HG03460 (cell line): ENCODE measurements around the gene TSPEAR.
"Not testable (repeated sequence)": the region's sequence is repeated elsewhere in the genome, so short reads cannot be mapped to it uniquely, and the experiment has no call there.

Experiments used
- ATAC-seq: cut with Tn5 transposase; IDR thresholded peaks from one replicate; pipeline ENCODE4 v1.9.1; 2021; ENCODE audit not compliant: unreplicated experiment

TSPEAR gene

DNA sequence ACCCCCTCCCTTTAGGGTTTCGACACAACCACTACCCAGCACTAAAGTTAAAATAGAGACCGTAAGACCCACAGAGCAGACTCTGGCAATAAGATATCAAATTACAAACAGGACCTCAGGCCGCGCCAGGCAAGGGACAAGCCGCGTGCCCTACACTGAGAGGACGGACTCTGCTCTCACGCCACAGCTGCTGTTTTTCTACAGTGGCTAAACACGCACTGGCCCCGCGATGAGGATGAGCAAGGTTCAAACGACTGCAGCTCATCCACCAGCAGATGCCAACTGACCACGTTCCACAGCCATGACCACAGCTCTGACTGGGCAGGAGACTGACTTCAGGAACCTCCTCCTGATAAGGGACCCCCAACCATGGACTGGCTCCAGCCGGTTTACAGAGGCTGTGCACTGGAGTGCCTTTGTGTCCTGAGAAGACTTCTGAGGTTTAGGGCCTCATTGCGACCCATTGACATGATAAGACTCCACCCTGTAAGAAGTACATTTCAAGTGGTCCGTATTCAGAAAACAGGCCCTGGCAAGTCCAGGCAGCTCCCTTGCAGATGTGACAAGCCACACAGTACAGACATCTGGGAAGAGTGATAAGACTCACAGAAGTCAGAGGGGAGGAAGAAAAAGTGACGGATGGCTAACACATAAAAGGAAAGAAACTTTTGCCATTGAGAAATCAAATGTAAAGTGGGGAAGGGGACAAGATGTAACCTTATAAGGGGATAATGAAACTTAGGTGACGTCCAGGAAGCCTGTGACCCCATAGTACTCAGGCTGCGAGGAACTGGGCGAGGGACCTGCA lies 117.6 kb downstream of the TSPEAR start:
- ATAC-seq: no peak

DNA sequence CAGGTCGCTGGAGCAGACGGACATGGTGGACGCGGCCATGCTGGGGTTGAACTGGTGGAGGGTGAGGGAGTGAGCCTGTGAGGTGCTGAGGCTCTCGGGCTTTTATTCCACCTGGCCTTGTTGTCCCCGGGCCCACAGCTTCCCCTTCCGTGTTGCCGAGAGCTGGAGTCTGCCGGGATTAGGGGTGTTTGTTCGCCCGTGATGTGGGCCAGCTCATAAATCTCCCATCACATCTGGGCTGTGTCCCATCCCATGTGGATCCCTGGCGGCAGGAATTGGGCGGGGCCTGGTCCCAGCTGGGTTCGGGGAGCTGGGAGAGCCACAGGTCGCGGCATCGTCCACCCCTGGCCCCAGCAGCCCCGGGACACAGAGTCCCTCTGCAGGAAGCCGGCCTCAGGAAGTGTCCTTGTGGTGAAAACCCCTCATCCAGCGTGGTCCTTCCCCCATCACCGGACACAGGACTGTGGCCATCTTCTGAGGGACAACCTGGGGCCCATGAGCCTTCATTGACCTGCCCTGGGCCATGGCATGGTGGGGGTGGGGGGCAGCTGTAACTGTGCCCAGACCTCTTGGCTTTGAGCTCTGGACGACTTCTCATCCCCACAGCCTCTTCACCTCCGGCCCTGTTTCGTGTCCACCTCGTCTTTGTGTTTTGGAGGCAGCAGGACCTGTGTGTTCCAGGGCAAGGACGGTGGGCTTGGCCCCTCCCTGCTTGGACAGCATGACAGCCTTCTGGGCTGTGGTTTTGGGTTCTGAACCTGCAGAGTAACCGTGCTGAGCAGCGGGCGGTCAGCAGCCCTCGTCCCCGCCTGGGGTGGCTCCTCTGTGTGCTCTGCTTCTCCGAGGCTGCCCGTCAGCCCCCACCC lies 118.7 kb downstream of the TSPEAR start, which contains the start of gene KRTAP10-6:
Gene KRTAP10-6, minus strand, starts transcription at position 60 of the 866 bp plus-strand sequence. Its CDS starts 21 bp downstream, at position 39.
- no peak for ATAC-seq

DNA sequence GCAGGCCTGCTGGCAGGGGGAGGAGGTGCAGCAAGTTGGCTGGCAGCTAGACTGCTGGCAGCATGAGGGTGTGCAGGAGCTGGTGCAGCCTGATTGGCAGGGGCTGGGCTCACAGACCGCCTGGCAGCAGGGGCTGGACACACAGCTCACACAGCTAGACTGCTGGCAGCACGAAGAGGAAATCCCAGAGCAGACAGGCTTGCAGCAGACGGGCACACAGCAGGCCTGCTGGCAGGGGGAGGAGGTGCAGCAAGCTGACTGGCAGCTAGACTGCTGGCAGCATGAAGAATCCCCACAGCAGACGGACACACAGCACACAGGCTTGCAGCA lies 119.6 kb downstream of the TSPEAR start:
- ATAC-seq: not testable (repeated sequence)

GRCh38 chr21:44590897-44591800 lies 120.2 kb downstream of the TSPEAR start:
- not testable (repeated sequence) for ATAC-seq

GRCh38 chr21:44590311-44590721 lies 121.1 kb downstream of the TSPEAR start:
- ATAC-seq: no peak

GRCh38 chr21:44589586-44590305 lies 121.6 kb downstream of the TSPEAR start:
- no peak for ATAC-seq

- no peak for ATAC-seq
Observed at GRCh38 chr21:44589094-44589493, 122.3 kb downstream of the TSPEAR start.

DNA sequence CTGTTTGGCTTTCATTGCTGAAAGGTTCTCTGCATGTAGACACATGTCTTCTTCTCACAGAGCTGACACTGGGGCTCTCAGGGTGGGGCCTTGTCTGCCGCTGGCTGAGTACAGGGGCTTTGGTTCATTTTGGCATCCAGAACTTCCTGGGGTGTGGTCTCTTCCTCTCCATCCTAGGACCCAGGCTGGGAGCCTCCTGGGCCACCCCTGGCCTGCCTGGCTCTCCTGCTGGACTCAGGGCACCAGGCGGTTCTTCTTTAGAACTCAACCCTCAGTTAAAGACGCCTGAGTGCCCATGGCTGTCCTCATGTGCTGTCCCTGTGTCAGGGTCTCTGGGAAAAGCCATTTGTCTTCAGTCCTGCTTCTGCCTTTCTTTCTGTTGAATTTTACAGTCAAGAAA lies 125.5 kb downstream of the TSPEAR start:
- no peak for ATAC-seq

DNA sequence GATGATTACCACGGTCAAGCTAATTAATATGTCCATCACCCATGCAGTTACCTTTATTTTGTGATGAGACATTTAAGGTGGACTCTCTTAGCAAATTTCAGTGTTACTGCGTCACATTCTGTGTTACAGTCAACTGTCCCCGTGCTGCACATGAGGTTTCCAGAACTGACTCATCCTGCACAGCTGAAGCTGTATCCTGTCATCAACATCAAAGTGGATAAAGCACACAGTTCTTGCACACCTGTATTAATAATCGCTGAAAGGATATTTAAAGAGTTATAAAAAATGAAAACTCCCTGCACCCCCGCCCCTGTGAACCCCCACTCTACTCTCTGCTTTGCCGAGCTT lies 127.6 kb downstream of the TSPEAR start:
- no peak for ATAC-seq

GRCh38 chr21:44583089-44583799 lies 128.1 kb downstream of the TSPEAR start:
- no peak for ATAC-seq

GRCh38 chr21:44582055-44582454 lies 129.3 kb downstream of the TSPEAR start:
- ATAC-seq: no peak

DNA sequence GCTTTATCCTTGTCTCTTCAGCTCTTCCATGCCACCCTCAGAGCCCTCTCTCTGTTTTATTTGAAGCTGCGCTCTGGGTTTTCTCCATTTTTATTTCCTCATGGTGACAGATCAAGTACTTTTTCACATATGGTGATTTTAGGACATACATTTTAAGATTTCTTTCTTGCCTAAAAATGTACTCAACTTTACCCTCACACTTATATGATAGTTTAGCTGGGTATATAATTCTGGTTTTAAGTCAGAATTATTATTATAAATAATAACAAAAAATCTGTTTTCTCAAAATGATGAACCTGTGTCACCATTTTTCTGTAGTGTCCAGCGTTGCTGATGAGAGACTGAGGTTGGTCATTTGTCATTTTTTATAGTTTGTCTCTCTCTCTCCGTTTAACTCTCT lies 130.2 kb downstream of the TSPEAR start:
- no peak for ATAC-seq

GRCh38 chr21:44580231-44580821 lies 131.0 kb downstream of the TSPEAR start, which contains the start of gene KRTAP10-5:
Gene KRTAP10-5, minus strand, starts transcription at chr21:44580604. Its CDS starts 26 bp downstream, at chr21:44580578.
- not testable (repeated sequence) for ATAC-seq

GRCh38 chr21:44579833-44580144 lies 131.6 kb downstream of the TSPEAR start:
- ATAC-seq: no peak

DNA sequence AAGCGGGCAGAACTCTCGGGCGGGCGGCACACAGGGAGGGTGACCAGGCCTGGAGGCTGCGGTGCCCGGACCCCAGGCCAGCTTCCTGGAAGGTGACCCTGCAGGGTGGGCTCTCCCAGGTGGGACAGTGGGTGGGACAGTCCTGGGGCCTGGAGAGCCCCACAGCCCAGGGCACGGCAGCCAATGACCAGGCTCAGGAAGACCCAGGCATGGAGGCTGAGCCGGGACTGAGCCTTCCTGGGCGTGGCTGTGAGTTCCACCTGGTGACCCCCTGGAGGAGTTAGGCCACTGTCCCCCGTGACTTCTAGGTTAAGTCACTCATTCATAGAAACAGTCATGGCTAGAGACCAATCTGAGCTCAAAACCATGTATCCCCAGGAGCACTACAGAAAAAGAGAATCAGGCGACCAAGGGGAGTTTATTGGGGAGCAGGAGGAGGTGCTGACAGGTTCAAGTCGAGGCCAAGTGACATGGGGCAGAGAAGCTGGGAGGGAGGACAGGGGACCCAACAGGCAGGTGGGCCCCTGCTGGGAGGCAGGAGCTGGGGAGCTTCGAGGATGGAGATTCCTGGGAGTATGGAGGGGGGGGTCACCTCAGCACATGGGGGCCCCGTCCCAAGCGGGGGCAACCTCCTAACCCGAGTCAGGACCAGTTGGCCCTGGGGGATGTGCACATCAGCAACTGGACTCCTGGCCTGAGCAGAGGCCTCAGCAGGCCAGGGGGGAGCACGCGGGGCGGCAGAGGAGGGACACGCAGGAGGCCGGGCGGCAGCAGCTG lies 132.1 kb downstream of the TSPEAR start:
- no peak for ATAC-seq

GRCh38 chr21:44578371-44579055 lies 132.9 kb downstream of the TSPEAR start:
- ATAC-seq: no peak

DNA sequence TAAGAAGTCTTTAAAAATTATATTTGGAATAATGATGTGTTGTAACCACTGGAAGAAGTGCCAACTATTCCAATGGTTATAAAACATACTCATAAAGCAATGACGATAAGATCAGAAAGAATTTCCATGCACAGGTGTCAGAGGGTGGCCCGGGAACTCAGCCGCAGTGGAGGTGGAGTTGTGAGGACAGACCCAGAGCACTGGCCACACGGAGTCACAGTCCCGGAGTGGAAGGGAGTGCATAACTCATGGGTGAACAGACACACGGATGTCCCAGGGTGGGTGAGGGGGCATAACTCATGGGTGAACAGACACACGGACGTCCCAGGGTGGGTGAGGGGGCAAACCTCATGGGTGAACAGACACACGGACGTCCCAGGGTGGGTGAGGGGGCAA lies 135.3 kb downstream of the TSPEAR start:
- ATAC-seq: no peak
